NB4 (cell line): ENCODE results near the gene C21orf58.

ENCODE experiments used
- DNase-seq: peaks from one replicate; pipeline ENCODE4 v3.0.0; 2010; ENCODE audit warnings: low read depth
- H3K4me3 ChIP-seq: one replicate; pipeline ENCODE4 v1.5.1; 2011; ENCODE audit warnings: mild to moderate bottlenecking, low read depth, low read length, moderate library complexity
- MYC ChIP-seq: IDR thresholded peaks from 2 replicates; pipeline ENCODE4 v1.6.1; 2011; ENCODE audit warnings: low read depth, low read length
- POLR2A ChIP-seq: IDR thresholded peaks from 2 replicates; pipeline ENCODE4 v1.6.1; 2011; ENCODE audit warnings: mild to moderate bottlenecking; ENCODE audit not compliant: insufficient read length; ENCODE audit errors: extremely low read depth
- TF ChIP-seq, protein P1 (sequence below): IDR thresholded peaks from one replicate; pipeline ENCODE4 v1.5.1; 2012; ENCODE audit warnings: low read depth, low read length
- TF ChIP-seq, protein P2 (sequence below): IDR thresholded peaks from 2 replicates; pipeline ENCODE4 v1.6.1; 2011; ENCODE audit warnings: low read depth, low read length

C21orf58 gene

DNA sequence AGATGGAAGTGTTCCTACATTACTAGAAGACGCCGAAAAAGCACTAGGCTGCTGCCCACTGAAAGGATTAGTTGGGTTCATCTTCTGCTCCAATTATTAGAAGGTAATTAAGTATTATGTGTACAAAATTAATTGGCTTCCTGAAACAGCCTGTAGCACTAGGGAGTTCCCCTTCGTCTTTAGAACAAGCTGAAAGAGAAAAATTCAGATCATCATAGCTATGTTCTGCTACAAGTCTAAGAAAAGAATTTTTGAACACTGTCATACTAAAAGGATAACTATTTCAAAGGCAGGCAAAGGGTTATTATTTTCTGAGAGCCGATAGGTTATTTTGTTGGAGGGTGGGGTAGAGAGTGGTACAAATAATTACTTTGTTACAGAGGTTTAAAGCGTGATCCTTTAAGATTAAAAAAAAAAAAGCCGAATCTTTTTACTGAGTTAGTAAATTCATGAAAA, 38.4 kb downstream of the C21orf58 start, which contains the start of gene MCM3AP:
Gene MCM3AP, minus strand, starts transcription at position 406 of the 456 bp plus-strand sequence. Its CDS starts 325 bp downstream, at position 81.
- TF ChIP-seq, protein P1, sequence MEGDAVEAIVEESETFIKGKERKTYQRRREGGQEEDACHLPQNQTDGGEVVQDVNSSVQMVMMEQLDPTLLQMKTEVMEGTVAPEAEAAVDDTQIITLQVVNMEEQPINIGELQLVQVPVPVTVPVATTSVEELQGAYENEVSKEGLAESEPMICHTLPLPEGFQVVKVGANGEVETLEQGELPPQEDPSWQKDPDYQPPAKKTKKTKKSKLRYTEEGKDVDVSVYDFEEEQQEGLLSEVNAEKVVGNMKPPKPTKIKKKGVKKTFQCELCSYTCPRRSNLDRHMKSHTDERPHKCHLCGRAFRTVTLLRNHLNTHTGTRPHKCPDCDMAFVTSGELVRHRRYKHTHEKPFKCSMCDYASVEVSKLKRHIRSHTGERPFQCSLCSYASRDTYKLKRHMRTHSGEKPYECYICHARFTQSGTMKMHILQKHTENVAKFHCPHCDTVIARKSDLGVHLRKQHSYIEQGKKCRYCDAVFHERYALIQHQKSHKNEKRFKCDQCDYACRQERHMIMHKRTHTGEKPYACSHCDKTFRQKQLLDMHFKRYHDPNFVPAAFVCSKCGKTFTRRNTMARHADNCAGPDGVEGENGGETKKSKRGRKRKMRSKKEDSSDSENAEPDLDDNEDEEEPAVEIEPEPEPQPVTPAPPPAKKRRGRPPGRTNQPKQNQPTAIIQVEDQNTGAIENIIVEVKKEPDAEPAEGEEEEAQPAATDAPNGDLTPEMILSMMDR = no peak
- TF ChIP-seq MYC (no peak), POLR2A (no peak)
- TF ChIP-seq, protein P2, sequence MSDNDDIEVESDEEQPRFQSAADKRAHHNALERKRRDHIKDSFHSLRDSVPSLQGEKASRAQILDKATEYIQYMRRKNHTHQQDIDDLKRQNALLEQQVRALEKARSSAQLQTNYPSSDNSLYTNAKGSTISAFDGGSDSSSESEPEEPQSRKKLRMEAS = no peak
- peak within 1 kb of the TSS; percentile 93 for H3K4me3 ChIP-seq
- no peak for DNase-seq

DNA sequence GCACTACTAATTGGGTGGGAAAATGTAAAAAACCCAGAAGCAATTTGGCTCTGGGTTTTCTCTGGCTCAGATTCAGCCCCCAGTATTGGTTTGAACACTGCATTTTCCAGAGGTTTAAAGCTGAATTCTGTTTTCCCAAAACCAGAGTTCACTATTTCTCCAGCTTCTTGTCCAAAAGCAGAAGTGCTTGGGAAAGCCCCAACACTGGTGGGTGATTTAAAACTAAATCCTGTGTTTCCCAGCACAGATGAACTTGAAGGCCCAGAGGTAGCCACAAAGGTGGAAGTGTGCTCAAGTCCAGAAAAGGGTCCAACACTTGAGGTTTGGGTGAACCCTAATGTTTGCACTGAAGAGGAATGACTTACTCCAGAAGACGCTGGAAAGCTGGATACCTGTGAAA, 38.9 kb downstream of the C21orf58 start:
- peak overlapping the region; percentile 93 for H3K4me3 ChIP-seq
- TF ChIP-seq, protein P1 = no peak
- TF ChIP-seq, protein P2 = no peak
- TF ChIP-seq POLR2A (no peak), MYC (no peak)
- no peak for DNase-seq

DNA sequence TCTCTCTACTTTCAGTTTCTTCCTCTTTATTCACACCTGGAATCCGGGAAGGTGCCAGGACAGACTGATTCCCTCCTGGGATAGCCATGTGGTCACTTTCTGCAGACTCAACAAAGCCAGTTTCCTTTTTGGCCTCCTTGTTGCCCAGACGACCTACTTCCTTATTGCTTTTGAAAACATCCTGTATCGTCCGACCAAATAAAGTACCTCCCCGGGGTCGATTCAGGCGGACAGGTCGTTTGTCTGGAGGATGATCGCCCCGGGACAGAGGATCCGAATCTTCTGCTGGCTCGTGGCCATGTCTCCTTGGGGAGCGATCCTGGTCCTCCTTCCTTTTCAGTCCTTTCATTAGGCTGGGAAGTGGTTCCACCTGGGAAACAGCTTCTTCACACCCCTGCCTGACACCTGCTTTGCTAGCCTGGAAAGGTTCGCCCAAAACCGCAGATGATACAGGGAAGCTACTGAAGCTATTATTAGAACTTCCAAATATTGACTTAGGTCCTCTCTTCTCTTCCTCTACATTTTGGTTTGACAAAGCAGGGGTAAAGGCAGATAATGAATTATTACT, 39.5 kb downstream of the C21orf58 start:
- peak overlapping the region; percentile 93 for H3K4me3 ChIP-seq
- TF ChIP-seq MYC (peak; percentile 31; the same call in 1 of the 2 replicates), POLR2A (no peak)
- TF ChIP-seq, protein P1 = no peak
- TF ChIP-seq, protein P2 = peak; percentile 50; the same call in 1 of the 2 replicates
- DNase-seq = peak; percentile 46

DNA sequence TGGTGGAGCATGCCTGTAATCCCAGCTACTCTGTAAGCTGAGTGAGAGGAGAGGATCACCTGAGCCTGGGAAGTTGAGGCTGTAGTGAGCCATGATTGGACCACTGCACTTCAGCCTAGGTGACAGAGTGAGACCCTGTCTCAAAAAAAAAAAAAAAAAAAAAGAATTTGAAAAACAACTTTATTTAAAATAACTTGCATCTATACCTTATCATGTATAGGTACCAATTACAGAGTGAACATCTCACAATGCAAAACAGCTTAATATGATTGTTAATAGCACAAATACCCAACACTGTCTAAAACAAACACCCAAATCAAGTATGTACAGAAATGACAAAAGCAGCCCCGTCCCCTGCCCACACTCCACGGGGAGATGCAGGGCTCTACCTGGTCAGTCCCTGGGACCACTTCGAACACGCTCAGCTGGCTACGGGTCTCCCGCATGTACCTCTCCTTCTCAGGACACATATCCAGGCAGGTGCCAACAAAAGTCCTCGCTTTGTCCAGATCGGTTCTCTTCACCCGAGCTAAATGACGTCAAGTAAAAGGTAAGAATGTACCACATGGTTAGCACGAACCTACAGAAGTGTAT, 48.8 kb downstream of the C21orf58 start:
- TF ChIP-seq, protein P1 = no peak
- no peak for TF ChIP-seq POLR2A
- TF ChIP-seq MYC = no peak
- TF ChIP-seq, protein P2 = no peak
- no peak for DNase-seq
- no peak overlapping the region for H3K4me3 ChIP-seq

DNA sequence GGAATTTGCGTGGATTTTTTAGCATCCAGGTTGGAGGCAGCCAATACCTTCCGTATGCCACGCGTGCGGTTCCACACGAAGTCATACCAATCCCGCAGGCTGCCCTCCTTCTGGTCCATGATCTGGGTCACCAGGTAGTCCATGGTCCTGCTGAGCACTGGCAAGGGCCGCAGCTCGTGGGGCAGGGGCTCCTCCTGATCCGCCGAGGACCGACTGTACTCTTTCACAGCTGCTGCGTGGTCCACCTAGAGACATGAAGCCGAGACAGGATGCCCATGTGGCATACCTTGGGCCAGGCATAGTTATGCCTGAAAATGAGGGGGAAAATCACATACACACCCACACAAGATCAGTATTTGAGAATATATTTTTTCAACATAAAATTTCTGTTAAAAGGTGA, 50.3 kb downstream of the C21orf58 start:
- no peak for DNase-seq
- TF ChIP-seq, protein P2 = no peak
- TF ChIP-seq, protein P1 = no peak
- TF ChIP-seq MYC (no peak), POLR2A (no peak)
- no peak overlapping the region for H3K4me3 ChIP-seq
